Epidermal melanocyte (primary cell): ENCODE data around the gene TIMM22.

ENCODE experiments used
- DNase-seq: peaks from one replicate; pipeline ENCODE4 v3.0.0; 2011; ENCODE audit warnings: low spot score; ENCODE audit not compliant: insufficient read length

Gene TIMM22

DNA sequence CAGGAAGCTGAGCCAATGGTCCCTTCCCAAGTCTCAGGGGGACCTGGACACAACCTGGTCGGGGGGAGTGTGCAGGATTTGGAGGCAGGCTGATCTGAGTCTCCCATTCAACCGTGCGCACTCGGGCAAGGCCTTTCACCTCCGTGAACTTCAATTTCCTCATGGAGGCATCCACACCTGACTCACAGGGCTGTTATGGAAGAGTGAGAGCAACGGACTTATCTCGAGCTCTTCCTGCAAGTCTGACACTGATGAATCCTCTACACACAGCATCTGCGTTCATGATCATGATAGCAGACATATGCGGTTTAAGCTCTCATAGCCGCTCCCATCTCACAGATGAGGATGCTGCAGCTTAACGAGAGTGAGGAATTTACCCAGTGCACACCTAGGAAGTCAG is 21.6 kb downstream of the TIMM22 start:
- DNase-seq, result no peak

DNA sequence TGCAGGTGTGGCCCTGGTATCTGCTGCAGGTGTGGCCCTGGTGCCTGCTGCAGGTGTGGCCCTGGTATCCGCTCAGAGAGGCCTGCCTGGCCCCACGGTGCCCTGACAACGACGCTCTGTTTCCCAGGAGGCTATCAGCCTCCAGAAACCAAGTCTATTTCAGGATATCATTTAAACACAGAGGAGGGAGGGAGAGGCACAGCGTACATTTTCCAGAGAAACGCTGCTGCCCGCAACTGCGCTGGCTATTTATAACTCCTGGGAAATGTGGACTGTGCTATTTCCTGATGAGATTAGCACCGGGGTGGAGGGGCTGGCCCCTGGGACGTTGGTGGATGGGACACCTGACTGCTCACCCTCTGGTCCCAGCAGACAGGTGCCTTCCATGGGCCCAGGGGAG is 22.5 kb downstream of the TIMM22 start:
- no peak for DNase-seq

DNA sequence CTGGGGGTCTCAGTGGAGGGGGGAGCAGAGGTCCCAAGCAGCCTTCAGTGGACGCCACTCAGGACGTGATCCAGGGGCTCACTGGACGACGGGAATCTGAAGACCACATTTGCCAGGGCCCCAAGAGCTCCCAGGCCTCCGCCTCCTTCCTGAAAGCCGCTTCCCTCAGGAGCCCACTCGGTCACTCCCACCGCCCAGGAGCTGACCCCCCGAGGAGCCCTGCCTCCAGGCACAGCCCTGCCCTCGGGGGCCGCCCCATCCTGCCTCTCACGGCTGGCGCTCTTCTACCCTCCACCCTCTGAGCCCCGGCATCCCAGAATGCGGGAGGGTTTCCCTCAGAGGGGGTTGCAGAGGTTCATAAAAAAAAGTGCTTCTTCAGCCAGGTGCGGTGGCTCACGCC is 24.2 kb downstream of the TIMM22 start:
- DNase-seq, result no peak

DNA sequence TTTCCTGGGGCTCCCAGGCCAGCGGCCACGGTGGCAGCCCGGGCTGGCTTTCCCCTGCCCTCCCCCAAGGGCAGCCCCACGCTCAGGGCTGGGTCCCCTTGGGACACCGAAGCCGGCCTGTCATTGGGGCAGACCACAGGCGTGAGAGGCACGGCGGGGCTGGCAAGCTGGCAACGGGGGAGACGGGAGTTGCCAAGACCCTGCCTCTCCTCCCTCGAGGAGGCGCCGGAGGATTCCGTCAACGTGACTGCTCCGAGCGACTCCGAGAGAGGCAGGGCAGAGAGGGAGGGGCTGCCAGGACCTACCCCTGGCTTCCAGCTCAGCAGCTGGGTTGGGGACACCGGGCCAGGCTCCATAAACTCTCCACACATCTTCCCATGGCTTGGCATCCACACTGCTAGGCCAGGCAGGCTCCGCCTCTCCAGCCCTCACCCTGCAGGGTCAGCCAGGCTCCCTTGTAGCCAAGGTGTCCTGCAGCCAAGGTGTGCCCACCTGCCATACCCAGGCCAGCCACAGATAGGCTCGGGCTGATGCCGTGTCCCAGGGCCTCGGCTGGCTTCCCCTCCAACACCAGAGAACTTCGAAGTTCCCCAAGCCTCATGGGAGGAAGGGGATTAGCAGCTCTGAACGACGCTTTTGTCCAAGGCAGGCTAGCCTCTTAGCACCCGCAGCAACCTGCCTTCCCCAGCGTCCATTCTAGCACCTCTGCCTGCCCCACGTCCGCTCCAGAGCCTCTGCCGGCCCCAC is 25.5 kb downstream of the TIMM22 start:
- DNase-seq, result no peak

DNA sequence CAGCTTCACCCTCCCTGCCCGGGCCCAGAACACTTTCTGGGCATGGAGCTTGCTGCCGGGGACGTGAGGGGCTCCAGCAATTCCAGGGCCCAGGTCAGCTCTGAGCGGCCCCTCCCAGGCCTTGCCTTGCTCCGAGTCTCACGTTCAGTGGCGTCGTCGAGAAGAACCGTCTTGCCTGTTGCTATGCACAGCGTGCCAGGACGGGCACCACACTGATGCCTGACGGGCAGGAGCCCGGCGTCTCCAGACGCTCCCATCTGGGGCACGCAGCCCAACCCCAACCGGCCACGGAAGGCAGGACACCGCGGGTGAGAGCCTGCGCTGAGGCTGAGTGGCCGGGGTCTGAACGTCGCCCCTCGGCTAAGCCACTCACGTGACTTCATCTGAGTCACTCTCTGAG is 27.1 kb downstream of the TIMM22 start:
- DNase-seq, result no peak

DNA sequence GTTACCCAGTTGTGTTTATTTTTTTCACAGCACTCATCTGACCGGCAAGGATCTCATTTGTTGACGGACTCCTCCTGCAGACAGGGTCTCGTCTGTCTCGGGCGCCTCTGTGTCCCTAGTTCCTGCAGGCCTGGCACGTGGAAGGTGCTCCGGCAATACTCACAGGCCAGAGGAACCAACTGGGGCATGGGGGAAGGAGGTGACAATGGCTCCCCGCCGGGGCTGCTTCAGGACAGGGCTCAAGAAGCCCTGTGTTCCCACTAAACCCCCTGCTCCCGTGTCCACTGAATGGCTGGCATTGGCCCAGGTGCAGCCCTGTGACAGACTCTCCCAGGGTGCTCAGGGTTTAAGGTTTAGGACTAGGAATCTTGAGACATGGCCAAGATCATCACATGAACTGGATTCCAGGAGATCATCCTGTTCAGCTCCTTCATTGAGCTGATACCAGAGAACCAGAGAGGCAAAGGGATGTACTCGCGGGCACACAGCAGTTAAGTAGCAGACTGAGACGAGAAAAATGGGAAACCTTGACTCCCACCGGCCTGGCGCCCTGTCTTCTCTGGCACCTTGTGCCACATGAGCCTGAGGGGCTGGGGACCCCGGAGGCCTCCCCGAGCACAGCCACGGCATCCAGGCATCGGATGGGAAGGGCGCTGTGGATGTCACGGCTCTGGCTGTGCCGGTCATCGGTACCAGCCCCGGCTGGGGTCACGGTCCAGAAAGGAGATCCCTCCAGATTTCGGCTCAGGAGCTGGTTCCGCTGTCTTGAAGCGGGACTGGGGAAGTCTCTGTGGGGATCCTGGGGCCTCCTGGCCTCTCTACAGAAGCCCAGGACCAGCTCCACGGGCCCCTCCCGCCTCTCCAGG is 29.0 kb downstream of the TIMM22 start:
- no peak for DNase-seq

DNA sequence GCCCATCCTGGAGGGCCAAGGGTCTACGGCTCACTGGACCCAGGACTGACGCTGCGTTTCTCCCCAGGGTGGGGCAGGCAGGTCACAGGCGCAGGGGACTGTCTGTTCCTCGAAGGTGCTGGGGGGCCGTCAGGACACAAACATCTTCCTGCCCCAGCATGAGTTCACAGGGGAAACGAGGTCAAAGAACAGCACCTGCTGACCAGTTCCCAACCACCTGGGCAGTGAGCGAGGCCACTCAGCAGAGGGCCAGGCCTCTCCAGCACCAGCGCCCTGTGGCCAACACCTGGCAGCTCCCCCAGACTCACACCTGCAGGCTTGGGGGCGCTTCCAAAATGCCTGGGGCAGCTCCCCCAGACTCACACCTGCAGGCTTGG is 29.7 kb downstream of the TIMM22 start:
- no peak for DNase-seq

DNA sequence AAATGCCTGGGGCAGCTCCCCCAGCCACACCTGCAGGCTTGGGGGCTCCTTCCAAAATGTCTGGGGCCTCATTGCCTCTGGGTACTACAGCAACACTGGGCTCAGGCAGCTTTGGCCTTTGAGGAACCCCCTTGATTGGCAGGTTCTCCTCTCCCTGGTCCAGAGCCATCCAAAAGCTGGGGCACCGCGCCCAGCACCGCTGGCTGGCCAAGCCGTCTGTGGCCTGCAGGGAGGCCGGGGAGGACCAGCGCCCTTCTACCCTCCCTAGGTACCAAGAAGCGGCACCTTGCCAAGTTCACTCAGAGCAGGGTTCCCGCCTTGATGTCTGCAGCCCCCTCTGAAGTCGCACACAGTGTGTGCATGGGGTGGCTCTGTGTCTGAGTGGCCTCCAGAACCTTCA is 30.1 kb downstream of the TIMM22 start:
- no peak for DNase-seq

DNA sequence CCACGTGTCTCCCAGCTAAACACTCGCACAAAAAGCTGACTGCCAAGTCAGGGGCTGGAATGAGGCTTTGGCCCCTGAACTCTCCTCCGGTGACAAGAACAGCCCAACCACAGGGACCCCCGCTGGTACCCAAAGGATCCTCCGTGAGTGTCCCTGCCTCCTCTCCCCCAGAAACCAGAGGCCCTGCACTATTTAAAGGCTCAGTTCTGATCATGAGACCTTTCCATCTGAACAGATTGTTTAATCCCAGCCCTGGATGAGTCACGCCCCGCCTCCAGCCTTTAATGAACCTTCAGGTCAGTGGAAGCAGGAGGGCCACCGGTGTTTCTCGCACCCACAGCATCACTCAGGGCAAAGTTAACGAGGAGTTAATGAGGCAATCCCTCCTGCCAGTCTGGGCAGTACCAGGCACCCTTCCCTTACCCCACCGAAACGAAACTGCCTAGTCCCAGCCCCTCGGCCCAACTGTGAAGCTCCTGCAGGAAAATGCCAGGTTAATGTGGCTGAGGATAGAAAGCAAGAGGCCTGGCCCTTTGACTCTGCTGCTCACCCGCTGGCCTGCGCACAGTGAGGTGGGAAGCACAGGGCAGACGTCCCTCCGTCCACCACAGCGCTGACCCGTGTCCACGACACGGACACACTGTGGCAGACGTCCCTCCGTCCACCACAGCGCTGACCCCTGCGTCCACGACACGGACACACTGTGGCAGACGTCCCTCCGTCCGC is 32.4 kb downstream of the TIMM22 start:
- no peak for DNase-seq

DNA sequence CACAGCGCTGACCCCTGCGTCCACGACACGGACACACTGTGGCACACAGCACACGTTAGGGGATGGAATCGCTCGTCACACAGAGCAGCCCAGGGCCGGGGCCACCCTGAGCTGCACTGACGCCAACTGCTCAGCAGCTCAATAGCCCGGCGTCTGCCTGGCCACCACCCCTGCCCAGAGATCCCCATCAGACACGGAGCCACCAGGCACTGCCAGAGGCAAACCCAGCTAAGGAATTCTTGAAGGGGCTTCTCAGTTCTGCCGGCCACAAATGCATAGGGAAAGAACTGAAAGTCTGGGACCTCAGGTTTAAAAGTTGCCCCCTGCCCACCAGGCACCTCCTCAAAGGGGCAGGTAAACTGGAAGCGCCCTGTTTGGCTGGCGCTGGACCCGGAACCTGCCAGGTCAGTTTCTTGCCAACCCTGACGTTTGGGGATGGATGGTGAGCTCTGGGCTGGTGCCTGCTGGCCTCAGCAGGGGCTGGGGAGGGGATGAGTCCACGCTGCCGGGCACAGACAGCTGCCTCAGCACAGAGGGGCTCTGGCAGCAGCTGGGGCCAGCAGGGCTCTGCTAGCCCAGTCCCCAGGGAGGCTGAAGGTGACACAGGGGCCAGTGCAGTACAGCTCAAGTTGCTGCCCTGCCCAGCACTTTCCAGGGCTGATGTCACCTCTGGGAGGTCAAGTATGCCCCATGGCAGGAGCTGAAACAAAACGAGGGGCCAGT is 33.2 kb downstream of the TIMM22 start:
- DNase-seq, result no peak

DNA sequence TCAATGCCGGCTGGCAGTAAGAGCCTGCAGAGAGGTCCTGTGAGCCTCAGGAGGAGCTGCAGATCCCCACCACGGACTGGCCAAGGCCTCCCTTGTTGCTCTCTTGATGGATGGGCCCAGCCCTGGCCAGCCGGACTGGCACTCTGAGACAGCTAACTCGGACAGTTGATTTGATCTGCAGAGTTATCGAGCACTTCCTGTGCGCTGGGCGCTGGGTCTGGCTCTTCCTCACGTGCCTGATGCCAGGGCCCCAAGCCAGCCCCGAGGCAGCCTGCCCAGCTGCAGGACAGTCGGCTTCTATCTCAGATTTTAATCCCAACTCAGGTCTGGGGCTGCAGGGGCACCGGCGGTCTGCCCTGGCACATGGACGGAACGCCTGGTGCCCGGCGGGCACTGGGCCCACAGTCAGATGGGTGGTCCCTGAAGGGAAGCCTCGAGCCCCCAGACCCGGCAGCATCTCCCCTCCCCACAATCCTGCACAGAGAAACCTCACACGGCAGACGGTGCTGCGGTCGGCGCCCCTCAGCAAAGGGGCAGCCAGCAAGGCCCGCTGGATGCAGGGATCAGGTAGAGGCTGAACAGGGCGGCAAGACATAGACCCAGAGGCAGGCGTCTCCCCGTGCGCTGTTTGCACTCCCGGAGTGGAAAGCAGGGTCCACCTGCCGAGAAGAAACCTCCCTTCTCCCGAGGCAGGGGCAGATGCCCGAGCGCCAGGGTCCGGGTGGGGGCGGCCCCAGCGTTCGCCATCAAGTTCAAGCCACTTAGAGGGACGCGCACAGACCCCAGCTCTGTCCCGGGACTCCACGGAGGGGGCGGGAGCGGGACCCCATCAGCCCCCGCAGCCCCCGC is 34.0 kb downstream of the TIMM22 start:
- DNase-seq, result no peak

DNA sequence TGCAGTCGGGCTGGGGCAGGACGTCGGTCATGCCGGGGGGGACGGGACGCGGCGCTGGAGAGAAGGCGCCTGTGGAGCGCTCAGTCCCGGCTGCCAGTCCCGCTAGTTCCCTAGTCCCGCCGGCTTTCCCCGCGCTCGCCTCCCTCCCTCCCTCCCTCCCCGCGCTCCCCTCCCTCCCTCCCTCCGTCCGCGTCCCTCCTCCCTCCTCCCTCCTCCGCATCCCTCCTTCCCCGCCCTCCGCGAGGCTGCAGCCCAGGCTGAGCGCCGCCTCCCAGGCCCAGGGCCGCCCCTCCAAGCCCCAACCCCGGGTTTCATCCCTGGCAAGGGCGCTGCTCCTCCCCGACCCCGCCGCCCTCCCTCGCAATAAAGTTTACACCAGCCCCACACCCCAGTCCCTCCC is 34.8 kb downstream of the TIMM22 start:
- DNase-seq, result no peak

DNA sequence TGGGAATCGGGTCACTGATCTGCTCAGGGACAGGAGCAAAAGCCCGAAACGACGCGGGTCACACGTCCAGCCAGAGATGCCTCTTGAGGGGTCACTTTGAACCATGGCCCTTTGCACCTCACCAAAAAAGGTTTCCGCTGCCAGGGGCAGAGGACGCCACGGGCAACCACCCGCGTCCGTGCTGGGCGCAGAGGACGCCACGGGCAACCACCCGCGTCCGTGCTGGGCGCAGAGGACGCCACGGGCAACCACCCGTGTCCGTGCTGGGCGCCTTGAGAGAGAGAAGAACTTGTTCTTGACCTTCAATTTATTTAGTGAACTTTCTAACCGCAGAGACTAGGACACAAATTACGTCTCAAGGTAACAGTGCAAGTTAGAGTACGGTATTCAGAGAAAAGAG is 35.5 kb downstream of the TIMM22 start:
- no peak for DNase-seq

DNA sequence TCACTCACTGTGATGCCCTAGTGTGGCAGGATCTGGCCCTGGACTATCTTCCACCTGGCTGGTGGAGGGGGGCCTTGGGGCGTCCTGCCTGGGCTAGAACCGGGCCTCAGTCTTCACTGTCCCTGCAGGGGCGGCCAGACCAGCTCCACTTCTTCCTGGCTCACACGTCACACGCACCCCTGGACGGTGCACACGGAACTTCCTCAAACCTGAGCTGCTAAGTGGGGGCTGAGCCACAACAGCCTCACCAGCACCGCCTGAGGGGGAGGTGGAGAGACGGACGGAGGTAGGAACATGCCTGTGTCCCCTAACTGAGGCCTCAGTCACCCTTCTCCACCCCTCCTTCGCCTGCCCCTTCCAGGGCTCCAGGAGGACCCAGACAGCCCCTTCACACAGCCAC is 36.6 kb downstream of the TIMM22 start:
- DNase-seq, result no peak

DNA sequence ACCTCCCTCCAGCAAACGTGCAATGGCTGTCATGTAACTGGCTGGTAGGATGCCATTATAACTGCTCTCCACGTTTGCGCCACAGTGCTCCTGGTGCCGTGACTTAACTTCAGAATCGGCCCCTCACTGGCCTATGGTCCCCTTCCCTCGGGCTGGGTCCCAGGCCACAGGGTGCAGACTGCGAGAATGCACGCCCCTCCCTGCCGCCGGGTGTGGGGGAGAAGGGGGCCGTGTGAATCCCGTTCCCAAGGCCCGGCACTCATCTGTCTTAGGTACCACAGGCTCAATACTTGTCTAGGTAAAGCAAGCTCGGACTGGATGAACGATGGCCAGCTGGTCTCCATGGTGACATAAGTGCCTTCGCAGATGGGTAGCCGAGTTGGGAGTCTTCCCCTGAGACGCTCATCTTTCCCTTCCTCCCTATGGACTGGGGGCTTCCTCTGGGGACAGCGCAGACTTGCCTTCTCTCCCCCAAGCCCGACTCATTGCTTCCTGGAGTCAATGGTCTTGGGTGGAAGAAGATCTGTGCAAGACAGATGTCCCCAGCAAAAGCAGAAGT is 37.8 kb downstream of the TIMM22 start:
- no peak for DNase-seq

DNA sequence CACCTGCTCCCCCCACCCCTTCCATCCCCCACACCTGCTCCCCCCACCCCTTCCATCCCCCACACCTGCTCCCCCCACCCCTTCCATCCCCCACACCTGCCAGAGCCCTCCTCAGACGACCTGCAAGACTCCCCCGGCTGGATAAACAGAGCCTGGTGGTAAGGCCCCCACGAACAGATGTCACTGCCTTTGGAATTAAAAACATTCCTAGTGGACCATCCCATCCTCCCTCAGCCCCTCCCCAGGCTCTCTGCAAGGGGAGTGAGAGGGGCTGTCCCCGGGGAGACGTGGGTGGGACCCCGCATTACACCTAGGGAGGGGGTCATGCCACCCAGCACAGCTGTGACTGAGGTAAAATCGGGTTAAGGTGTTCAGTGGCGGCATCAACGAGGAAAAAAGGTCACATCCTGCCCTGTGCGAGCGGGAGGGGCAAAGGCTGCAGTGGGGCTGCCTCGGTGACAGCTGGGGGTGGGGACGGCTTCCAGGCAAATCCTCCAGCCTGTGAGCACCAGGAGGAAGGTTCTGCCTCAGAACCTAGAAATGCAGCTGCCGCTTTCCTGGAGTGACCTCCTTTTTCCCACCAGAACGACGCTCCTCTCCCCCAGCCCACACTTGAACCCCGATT is 38.7 kb downstream of the TIMM22 start:
- DNase-seq, result no peak

DNA sequence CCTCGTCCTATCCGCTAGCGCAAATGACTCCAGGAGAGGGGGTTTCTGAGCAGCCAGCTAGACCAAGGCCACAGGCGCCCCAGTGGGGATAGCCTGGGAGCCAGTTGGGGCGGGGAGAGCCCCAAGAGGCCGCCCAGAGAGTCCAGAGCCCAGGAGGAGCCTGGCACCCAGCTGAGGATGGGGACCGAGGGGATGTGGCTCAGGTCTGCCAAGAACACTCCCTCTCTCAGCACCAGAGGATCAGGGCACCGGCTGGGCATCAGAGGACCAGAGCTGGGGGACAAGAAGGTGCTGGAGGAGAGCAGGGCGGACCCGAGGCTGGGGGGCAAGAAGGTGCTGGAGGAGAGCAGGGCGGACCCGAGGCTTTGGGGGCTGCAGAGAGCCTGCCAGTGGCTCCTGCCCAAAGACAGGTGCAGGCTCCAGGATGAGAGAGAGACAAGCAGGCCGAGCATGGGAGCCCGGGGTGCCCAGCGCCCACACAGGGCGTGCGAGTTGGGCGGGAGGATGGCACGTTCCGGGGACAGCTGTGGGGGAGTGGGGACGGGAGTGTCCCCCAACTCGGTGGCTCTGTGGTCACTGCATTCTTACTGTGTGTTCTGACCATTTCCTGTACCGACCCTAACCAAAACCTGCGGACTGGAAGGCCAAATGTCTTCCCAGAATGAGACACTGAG is 39.4 kb downstream of the TIMM22 start:
- no peak for DNase-seq

DNA sequence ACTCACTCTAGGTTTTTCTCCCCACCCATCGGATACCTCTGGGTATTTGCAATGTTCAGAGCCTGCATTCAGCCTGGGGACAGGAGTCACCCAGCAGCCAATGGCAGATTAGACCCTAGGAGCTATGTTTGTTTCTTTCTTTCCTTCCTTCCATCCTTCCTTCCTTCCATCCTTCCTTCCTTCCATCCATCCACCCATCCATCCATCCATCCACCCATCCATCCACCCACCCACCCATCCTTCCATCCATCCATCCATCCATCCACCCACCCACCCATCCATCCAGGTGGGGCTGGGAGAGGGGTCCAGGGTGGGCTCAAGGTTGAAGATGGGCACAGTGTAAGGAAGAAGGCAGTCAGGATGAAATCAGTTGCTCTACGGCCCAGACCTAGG is 39.9 kb downstream of the TIMM22 start:
- DNase-seq, result no peak

DNA sequence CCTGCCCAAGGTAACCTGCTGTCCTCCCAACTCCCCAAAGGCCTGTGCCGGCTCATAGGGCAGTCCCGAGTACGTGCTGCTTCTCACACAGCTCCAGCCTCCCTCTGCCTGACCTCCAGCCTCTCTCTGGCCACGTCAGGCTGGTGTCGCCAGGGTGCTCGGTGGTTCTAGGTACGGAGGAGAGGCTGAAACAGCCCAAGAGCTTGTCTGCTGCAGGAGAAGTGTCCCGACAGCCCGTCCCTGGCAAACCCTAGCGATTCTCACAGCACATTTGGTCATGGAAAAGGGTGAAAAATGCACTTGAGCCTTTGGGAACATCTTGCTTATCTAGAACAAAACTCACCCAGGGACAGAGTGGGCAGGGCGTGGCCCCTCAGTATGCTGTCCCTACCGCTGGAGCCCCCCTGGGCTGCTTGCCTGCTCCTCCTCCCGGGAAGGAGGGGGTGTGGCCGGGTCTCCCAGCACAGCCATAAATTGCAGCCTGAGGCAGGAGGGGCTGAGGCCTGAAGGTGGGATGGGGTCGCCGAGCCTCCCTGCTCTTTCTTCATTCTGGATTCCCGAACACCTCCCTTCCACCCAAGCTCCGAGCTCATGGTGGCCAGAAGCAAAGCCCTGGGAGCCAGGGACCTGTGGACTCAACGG is 40.4 kb downstream of the TIMM22 start:
- no peak for DNase-seq
